Testis (tissue), 2 donors: ENCODE results near the gene ZNF827.

ENCODE experiments used
- POLR2A ChIP-seq: fragments of 450-650 bp; IDR thresholded peaks from one replicate; pipeline ENCODE4 v1.6.1; 2017; ENCODE audit warnings: antibody characterized with exemption, mild to moderate bottlenecking, moderate library complexity
- TF ChIP-seq, protein P1 (sequence below), 3 experiments: fragments of 450-650 bp in 2 of 3; fragments of 200-600 bp in 1 of 3; sonication (generic) in 1 of 3; IDR thresholded peaks; one replicate each; pipeline ENCODE4 v1.5.1; 2016 to 2019; ENCODE audit warnings: antibody characterized with exemption in 3 of 3, mild to moderate bottlenecking in 2 of 3, moderate library complexity in 1 of 3

DNA sequence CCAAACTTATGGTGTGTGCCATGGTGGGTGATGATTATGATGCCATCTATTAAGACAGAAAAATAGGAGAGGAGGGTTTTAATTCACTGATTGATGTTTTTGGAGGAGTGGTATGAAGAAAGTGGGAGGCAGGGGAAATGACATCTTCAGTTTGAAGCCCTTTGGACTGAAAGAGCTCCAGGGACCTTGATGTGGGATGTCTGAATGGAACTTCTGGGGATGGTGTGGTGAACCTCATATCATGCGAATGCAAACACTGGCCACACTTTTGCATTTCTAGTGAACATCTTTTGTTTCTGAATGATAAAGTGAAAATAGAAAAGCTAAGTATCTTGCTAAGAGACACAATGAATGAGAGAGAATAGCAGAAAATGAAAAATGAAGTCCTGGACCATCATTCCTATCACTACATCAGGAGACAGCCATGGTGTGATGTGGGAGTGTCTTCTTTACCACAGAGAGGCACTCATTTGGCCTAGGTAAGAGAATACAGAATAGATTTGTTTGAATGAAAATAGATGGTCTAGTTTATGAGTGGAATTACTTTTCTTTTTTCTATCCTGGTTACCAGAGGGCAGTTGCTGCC lies 123.5 kb downstream of the ZNF827 start:
- TF ChIP-seq, protein P1, sequence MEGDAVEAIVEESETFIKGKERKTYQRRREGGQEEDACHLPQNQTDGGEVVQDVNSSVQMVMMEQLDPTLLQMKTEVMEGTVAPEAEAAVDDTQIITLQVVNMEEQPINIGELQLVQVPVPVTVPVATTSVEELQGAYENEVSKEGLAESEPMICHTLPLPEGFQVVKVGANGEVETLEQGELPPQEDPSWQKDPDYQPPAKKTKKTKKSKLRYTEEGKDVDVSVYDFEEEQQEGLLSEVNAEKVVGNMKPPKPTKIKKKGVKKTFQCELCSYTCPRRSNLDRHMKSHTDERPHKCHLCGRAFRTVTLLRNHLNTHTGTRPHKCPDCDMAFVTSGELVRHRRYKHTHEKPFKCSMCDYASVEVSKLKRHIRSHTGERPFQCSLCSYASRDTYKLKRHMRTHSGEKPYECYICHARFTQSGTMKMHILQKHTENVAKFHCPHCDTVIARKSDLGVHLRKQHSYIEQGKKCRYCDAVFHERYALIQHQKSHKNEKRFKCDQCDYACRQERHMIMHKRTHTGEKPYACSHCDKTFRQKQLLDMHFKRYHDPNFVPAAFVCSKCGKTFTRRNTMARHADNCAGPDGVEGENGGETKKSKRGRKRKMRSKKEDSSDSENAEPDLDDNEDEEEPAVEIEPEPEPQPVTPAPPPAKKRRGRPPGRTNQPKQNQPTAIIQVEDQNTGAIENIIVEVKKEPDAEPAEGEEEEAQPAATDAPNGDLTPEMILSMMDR (IDR thresholded peaks at IDR 0.05): no peak
- TF ChIP-seq POLR2A: no peak
